Limb (tissue), 2 donors: Measurements from ENCODE around the gene DPYSL5.

Experiments used
- DNase-seq, 2 donors: peaks; one replicate each; pipeline ENCODE4 v3.0.0-alpha.2; 2016; ENCODE audit errors: extremely low spot score in 2 of 2

Gene DPYSL5

GRCh38 chr2:26957534-26957933 lies 109.6 kb downstream of the DPYSL5 start:
- DNase-seq, result no peak

GRCh38 chr2:26959331-26959730 lies 111.4 kb downstream of the DPYSL5 start:
- DNase-seq, result no peak

- no peak for DNase-seq
Observed at GRCh38 chr2:26964446-26965130, 116.7 kb downstream of the DPYSL5 start.

GRCh38 chr2:26968001-26968400 lies 120.1 kb downstream of the DPYSL5 start:
- no peak for DNase-seq

GRCh38 chr2:26969077-26969844 lies 121.3 kb downstream of the DPYSL5 start:
- DNase-seq, result no peak

GRCh38 chr2:26970244-26970927 lies 122.5 kb downstream of the DPYSL5 start, which contains the start of gene MAPRE3:
Gene MAPRE3, plus strand, starts transcription at chr2:26970637. Its CDS starts 51,582 bp downstream, at chr2:27022219.
- DNase-seq, result peak; percentile 75 to 94

GRCh38 chr2:26970928-26971627 lies 123.1 kb downstream of the DPYSL5 start:
- peak in 1 of 2 donors; percentile 56 for DNase-seq

- no peak for DNase-seq
Observed at GRCh38 chr2:26971911-26972786, 124.2 kb downstream of the DPYSL5 start.

- DNase-seq, result no peak
Observed at GRCh38 chr2:26974352-26974751, 126.4 kb downstream of the DPYSL5 start.

GRCh38 chr2:26975102-26975501 lies 127.2 kb downstream of the DPYSL5 start:
- no peak for DNase-seq

GRCh38 chr2:26975656-26976055 lies 127.7 kb downstream of the DPYSL5 start:
- no peak for DNase-seq

- DNase-seq, result no peak
Observed at GRCh38 chr2:26976237-26976636, 128.3 kb downstream of the DPYSL5 start.

- DNase-seq, result no peak
Observed at GRCh38 chr2:26977012-26977411, 129.1 kb downstream of the DPYSL5 start.

GRCh38 chr2:26978061-26978596 lies 130.2 kb downstream of the DPYSL5 start:
- DNase-seq, result no peak

- DNase-seq, result no peak
Observed at GRCh38 chr2:26979741-26980140, 131.8 kb downstream of the DPYSL5 start.

GRCh38 chr2:26980971-26981370 lies 133.0 kb downstream of the DPYSL5 start:
- no peak for DNase-seq

GRCh38 chr2:26982102-26982742 lies 134.3 kb downstream of the DPYSL5 start:
- DNase-seq, result peak in 1 of 2 donors; percentile 38

GRCh38 chr2:26983746-26984145 lies 135.8 kb downstream of the DPYSL5 start:
- DNase-seq, result no peak

GRCh38 chr2:26985807-26986206 lies 137.9 kb downstream of the DPYSL5 start:
- DNase-seq, result no peak

- no peak for DNase-seq
Observed at GRCh38 chr2:26986576-26986975, 138.6 kb downstream of the DPYSL5 start.
